Smooth muscle cell (in vitro differentiated cells): Measurements from ENCODE around the gene ZNF536. TPM values are rescaled to one million over a fixed set of nuclear protein-coding genes. Genes with fewer than 3 reads are reported as not detected.

Experiments
- DNase-seq: peaks from one replicate; lab custom pipeline; 2025; ENCODE audit not compliant: unreplicated experiment; lab: John Stamatoyannopoulos, UW
- H2AFZ ChIP-seq: fragments of 200-600 bp; sonication (generic); 2 replicates; pipeline ENCODE4 v1.6.0; 2016; ENCODE audit warnings: antibody characterized with exemption, low read depth, mild to moderate bottlenecking
- H3F3A ChIP-seq: fragments of 200-600 bp; sonication (generic); 2 replicates; pipeline ENCODE4 v1.6.0; 2017; ENCODE audit warnings: antibody characterized with exemption, low read depth
- H3K27ac ChIP-seq: fragments of 200-600 bp; sonication (generic); 2 replicates; pipeline ENCODE4 v1.5.1; 2016; ENCODE audit warnings: low read depth, mild to moderate bottlenecking
- H3K27me3 ChIP-seq: fragments of 200-600 bp; sonication (generic); 2 replicates; pipeline ENCODE4 v1.6.1; 2016; ENCODE audit warnings: low read depth, mild to moderate bottlenecking
- H3K36me3 ChIP-seq: fragments of 200-600 bp; sonication (generic); 2 replicates; pipeline ENCODE4 v1.5.1; 2016; ENCODE audit warnings: low read depth
- H3K4me1 ChIP-seq: fragments of 200-600 bp; sonication (generic); 2 replicates; pipeline ENCODE4 v1.5.1; 2016; ENCODE audit warnings: low read depth
- H3K4me2 ChIP-seq: fragments of 200-600 bp; sonication (generic); 2 replicates; pipeline ENCODE4 v1.6.0; 2016; ENCODE audit warnings: mild to moderate bottlenecking
- H3K4me3 ChIP-seq: fragments of 200-600 bp; sonication (generic); 2 replicates; pipeline ENCODE4 v1.5.1; 2016; ENCODE audit warnings: mild to moderate bottlenecking
- H3K79me2 ChIP-seq: fragments of 200-600 bp; sonication (generic); 2 replicates; pipeline ENCODE4 v1.6.0; 2016; ENCODE audit warnings: low read depth, mild to moderate bottlenecking
- H3K9ac ChIP-seq: fragments of 200-600 bp; sonication (generic); 2 replicates; pipeline ENCODE4 v1.6.0; 2016; ENCODE audit warnings: low read depth
- H3K9me3 ChIP-seq: fragments of 200-600 bp; sonication (generic); replicated peaks from 2 replicates; pipeline ENCODE4 v1.5.1; 2016; ENCODE audit warnings: low read depth
- H4K20me1 ChIP-seq: fragments of 200-600 bp; sonication (generic); 2 replicates; pipeline ENCODE4 v1.6.0; 2016; ENCODE audit warnings: low read depth
- CTCF ChIP-seq: fragments of 200-600 bp; sonication (generic); IDR thresholded peaks from 2 replicates; pipeline ENCODE4 v1.5.1; 2017; ENCODE audit warnings: borderline replicate concordance, mild to moderate bottlenecking, antibody characterized with exemption; ENCODE audit not compliant: insufficient read depth, poor library complexity, severe bottlenecking
- WGBS: methylation state at CpG from one replicate; pipeline ENCODE4 v1.1.7; 2016; ENCODE audit warnings: low lambda C conversion rate; 5-methylcytosine and 5-hydroxymethylcytosine counted together
- polyA plus RNA-seq: library from polyadenylated mRNA; unstranded; fragments of >200 nt; fragmentation: Nextera tagmentation; extraction: Ambion mirVana; gene quantifications from 2 replicates; pipeline ENCODE4 v1.2.1, GENCODE V29; 2016
- total RNA-seq: library from RNA; depleted of rRNA; stranded (reverse); fragments of >200 nt; gene quantifications from 2 replicates; pipeline ENCODE4 v1.2.3, GENCODE V29; 2014

ZNF536 gene
- total and polyA plus RNA-seq, 2 experiments from 2014 or later = not detected

DNA sequence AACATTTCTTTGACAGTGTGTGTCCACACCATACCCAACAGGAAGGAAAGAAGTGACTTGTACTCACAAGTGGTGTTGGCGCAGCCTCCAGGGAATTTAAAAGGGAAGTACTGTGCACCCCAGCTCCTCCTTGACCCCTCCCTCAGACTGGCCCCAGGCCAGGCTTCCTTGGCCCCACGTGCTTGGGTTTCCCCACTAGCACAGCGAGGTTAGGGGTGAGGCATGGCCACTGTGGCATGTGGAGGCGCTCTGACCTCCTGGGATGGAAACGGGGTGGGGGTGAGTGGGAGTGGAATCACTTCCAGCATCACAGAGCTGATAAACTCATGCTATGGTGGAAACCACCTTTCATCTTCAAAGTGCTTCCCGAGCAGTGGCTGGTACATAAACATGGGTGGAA, 168.6 kb downstream of the ZNF536 start:
- Histone ChIP-seq H3K4me1 (no peaks in the 10 kb centered on the region), H2AFZ (no peak overlapping the region), H3K9me3 (no peaks in the 10 kb centered on the region), H3K4me2 (no peak overlapping the region), H3K9ac (no peak overlapping the region), H3K36me3 (no peaks in the 10 kb centered on the region), H3K27ac (no peak overlapping the region), H4K20me1 (no peaks in the 10 kb centered on the region), H3F3A (no peaks in the 10 kb centered on the region), H3K79me2 (no peaks in the 10 kb centered on the region), H3K27me3 (peaks cover 3% of the 10 kb centered on the region), H3K4me3 (no peak overlapping the region)
- WGBS = 89% methylated on average over 6 of the region's 6 CpGs
- DNase-seq = no peak
- TF ChIP-seq CTCF = no peak

GRCh38 chr19:30541575-30541974, 169.4 kb downstream of the ZNF536 start:
- Histone ChIP-seq H3K27me3 (peaks cover 3% of the 10 kb centered on the region), H3K4me2 (no peak overlapping the region), H3K79me2 (no peaks in the 10 kb centered on the region), H3K9ac (no peak overlapping the region), H3K36me3 (no peaks in the 10 kb centered on the region), H4K20me1 (no peaks in the 10 kb centered on the region), H3K9me3 (no peaks in the 10 kb centered on the region), H3K4me1 (no peaks in the 10 kb centered on the region), H2AFZ (no peak overlapping the region), H3F3A (no peaks in the 10 kb centered on the region), H3K27ac (no peak overlapping the region), H3K4me3 (no peak overlapping the region)
- no peak for DNase-seq
- no peak for TF ChIP-seq CTCF

- H3K9me3 ChIP-seq = no peaks in the 10 kb centered on the region
- peaks cover 3% of the 10 kb centered on the region for H3K27me3 ChIP-seq
- no peak overlapping the region for H3K4me3 ChIP-seq
- no peak overlapping the region for H3K27ac ChIP-seq
- H3K4me1 ChIP-seq = no peaks in the 10 kb centered on the region
- no peak for TF ChIP-seq CTCF
- 91% methylated on average over 9 of the region's 9 CpGs for WGBS
- no peaks in the 10 kb centered on the region for H3K36me3 ChIP-seq
- no peak for DNase-seq
- H3K4me2 ChIP-seq = no peak overlapping the region
- H3K9ac ChIP-seq = no peak overlapping the region
- no peak overlapping the region for H2AFZ ChIP-seq
- no peaks in the 10 kb centered on the region for H3K79me2 ChIP-seq
- H3F3A ChIP-seq = no peaks in the 10 kb centered on the region
- no peaks in the 10 kb centered on the region for H4K20me1 ChIP-seq
These were observed 171.2 kb downstream of the ZNF536 start for GRCh38 chr19:30543243-30543945.

DNA sequence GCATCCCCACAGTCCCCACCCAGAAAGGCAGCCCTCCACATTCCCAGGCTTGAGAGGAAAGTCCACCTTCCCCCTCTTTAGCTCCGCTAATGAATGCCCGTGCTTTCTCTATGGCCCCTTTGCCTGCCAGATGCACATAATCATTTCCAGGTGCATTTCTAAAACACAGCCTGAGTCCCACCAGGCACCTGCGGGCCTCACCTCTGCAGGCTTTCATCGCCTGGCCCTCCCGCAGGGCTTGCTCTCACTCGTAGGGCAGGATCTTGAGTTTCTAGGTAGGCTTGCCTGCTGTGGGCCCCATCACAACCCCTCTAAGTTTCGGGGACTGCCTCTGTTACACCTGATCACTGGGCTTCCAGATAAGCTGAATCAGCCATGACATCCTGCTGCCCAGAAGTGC, 173.6 kb downstream of the ZNF536 start:
- Histone ChIP-seq H3F3A (no peaks in the 10 kb centered on the region), H3K4me1 (no peaks in the 10 kb centered on the region), H3K9me3 (no peaks in the 10 kb centered on the region), H3K36me3 (no peaks in the 10 kb centered on the region), H4K20me1 (no peaks in the 10 kb centered on the region), H3K27ac (no peak overlapping the region), H3K4me2 (no peak overlapping the region), H3K4me3 (no peak overlapping the region), H2AFZ (no peak overlapping the region), H3K9ac (no peak overlapping the region), H3K27me3 (no peaks in the 10 kb centered on the region), H3K79me2 (no peaks in the 10 kb centered on the region)
- DNase-seq = no peak
- 91% methylated on average over 7 of the region's 7 CpGs for WGBS
- TF ChIP-seq CTCF = no peak
